GM19023 (cell line): Measurements from ENCODE around the gene CDC25C.
A peak's percentile ranks its signal among the peaks of the same experiment; 100 is the strongest.

Source experiments
- ATAC-seq: cut with Tn5 transposase; IDR thresholded peaks from one replicate; pipeline ENCODE4 v1.9.1; 2021; ENCODE audit warnings: mild to moderate bottlenecking, moderate library complexity; ENCODE audit not compliant: unreplicated experiment

Gene CDC25C

GRCh38 chr5:138331449-138332368 is at the start of gene CDC25C:
CDC25C (minus strand) TSS chr5:138331804; CDS start chr5:138331180, 624 bp downstream.
- peak; percentile 99 for ATAC-seq

GRCh38 chr5:138372653-138373052 is 41.0 kb upstream of the CDC25C start:
- no peak for ATAC-seq

GRCh38 chr5:138372225-138372624 is 40.6 kb upstream of the CDC25C start:
- peak; percentile 72 for ATAC-seq

GRCh38 chr5:138371454-138371853 is 39.9 kb upstream of the CDC25C start:
- no peak for ATAC-seq

- ATAC-seq: no peak
These were observed 38.9 kb upstream of the CDC25C start for GRCh38 chr5:138370537-138370936.

- no peak for ATAC-seq
These were observed 38.1 kb upstream of the CDC25C start for GRCh38 chr5:138369706-138370105.

GRCh38 chr5:138369261-138369660 is 37.7 kb upstream of the CDC25C start:
- no peak for ATAC-seq

GRCh38 chr5:138366632-138367382 is 35.2 kb upstream of the CDC25C start:
- no peak for ATAC-seq

GRCh38 chr5:138364576-138364975 is 33.0 kb upstream of the CDC25C start:
- no peak for ATAC-seq

- ATAC-seq: no peak
These were observed 29.4 kb upstream of the CDC25C start for GRCh38 chr5:138360941-138361452.

GRCh38 chr5:138359621-138360020 is 28.0 kb upstream of the CDC25C start:
- ATAC-seq: no peak

GRCh38 chr5:138354926-138355378 is 23.3 kb upstream of the CDC25C start:
- ATAC-seq: peak; percentile 33

- ATAC-seq: no peak
These were observed 22.8 kb upstream of the CDC25C start for GRCh38 chr5:138354387-138354786.

- no peak for ATAC-seq
These were observed 22.0 kb upstream of the CDC25C start for GRCh38 chr5:138353560-138354080.

- peak; percentile 49 for ATAC-seq
These were observed 21.3 kb upstream of the CDC25C start for GRCh38 chr5:138352722-138353559.

- ATAC-seq: peak; percentile 65
These were observed 20.6 kb upstream of the CDC25C start, which contains the start of gene KDM3B for GRCh38 chr5:138352071-138352721. KDM3B (plus strand) TSS chr5:138352685; CDS start chr5:138352796, 111 bp downstream.

GRCh38 chr5:138351517-138351916 is 19.9 kb upstream of the CDC25C start:
- ATAC-seq: no peak

GRCh38 chr5:138351056-138351455 is 19.5 kb upstream of the CDC25C start:
- no peak for ATAC-seq

GRCh38 chr5:138350563-138350890 is 18.9 kb upstream of the CDC25C start:
- ATAC-seq: no peak
